ENCODE data around the gene ZC3H11A.
A peak's percentile ranks its signal among the peaks of the same experiment; 100 is the strongest.

Gene ZC3H11A

GRCh38 chr1:203765029-203765837 is 30.2 kb upstream of the ZC3H11A start, which contains the start of gene LAX1:
LAX1 (plus strand) TSS chr1:203765183; CDS start chr1:203765566, 383 bp downstream.
- peaks cover 7% of the 10 kb centered on the region for H3K4me1 ChIP-seq (ENCODE audit: control insufficient read depth, insufficient read depth, low read length)
- no peaks in the 10 kb centered on the region for H3K9me3 ChIP-seq (ENCODE audit: control insufficient read depth, low read length)
- no peak within 1 kb of the TSS for H3K9ac ChIP-seq (ENCODE audit: low read length)
- H3K36me3 ChIP-seq (ENCODE audit: control insufficient read depth, insufficient read depth, low read length) = no peaks in the 10 kb centered on the region
- H3K4me3 ChIP-seq (ENCODE audit: low read length) = no peak within 1 kb of the TSS
- no peaks in the 10 kb centered on the region for H3K27me3 ChIP-seq (ENCODE audit: control insufficient read depth, insufficient read depth, low read length)

- Histone ChIP-seq H3K9ac (ENCODE audit: low read length) (no peak overlapping the region), H3K36me3 (ENCODE audit: control insufficient read depth, insufficient read depth, low read length) (no peaks in the 10 kb centered on the region), H3K4me1 (ENCODE audit: control insufficient read depth, insufficient read depth, low read length) (peaks cover 7% of the 10 kb centered on the region), H3K9me3 (ENCODE audit: control insufficient read depth, low read length) (no peaks in the 10 kb centered on the region), H3K27me3 (ENCODE audit: control insufficient read depth, insufficient read depth, low read length) (no peaks in the 10 kb centered on the region), H3K4me3 (ENCODE audit: low read length) (no peak overlapping the region)
Observed at GRCh38 chr1:203768256-203768655, 27.2 kb upstream of the ZC3H11A start.

- Histone ChIP-seq H3K4me3 (ENCODE audit: low read length) (no peak overlapping the region), H3K4me1 (ENCODE audit: control insufficient read depth, insufficient read depth, low read length) (peaks cover 7% of the 10 kb centered on the region), H3K9ac (ENCODE audit: low read length) (peak overlapping the region; percentile 34), H3K36me3 (ENCODE audit: control insufficient read depth, insufficient read depth, low read length) (no peaks in the 10 kb centered on the region), H3K9me3 (ENCODE audit: control insufficient read depth, low read length) (no peaks in the 10 kb centered on the region), H3K27me3 (ENCODE audit: control insufficient read depth, insufficient read depth, low read length) (no peaks in the 10 kb centered on the region)
Observed at GRCh38 chr1:203769505-203770343, 25.7 kb upstream of the ZC3H11A start.

GRCh38 chr1:203771901-203772301 is 23.5 kb upstream of the ZC3H11A start:
- no peaks in the 10 kb centered on the region for H3K36me3 ChIP-seq (ENCODE audit: control insufficient read depth, insufficient read depth, low read length)
- H3K9me3 ChIP-seq (ENCODE audit: control insufficient read depth, low read length) = no peaks in the 10 kb centered on the region
- H3K9ac ChIP-seq (ENCODE audit: low read length) = no peak overlapping the region
- H3K4me1 ChIP-seq (ENCODE audit: control insufficient read depth, insufficient read depth, low read length) = peaks cover 7% of the 10 kb centered on the region
- no peak overlapping the region for H3K4me3 ChIP-seq (ENCODE audit: low read length)
- H3K27me3 ChIP-seq (ENCODE audit: control insufficient read depth, insufficient read depth, low read length) = no peaks in the 10 kb centered on the region

GRCh38 chr1:203772836-203773235 is 22.6 kb upstream of the ZC3H11A start:
- Histone ChIP-seq H3K9me3 (ENCODE audit: control insufficient read depth, low read length) (no peaks in the 10 kb centered on the region), H3K36me3 (ENCODE audit: control insufficient read depth, insufficient read depth, low read length) (no peaks in the 10 kb centered on the region), H3K27me3 (ENCODE audit: control insufficient read depth, insufficient read depth, low read length) (no peaks in the 10 kb centered on the region), H3K9ac (ENCODE audit: low read length) (no peak overlapping the region), H3K4me3 (ENCODE audit: low read length) (no peak overlapping the region), H3K4me1 (ENCODE audit: control insufficient read depth, insufficient read depth, low read length) (peaks cover 7% of the 10 kb centered on the region)

GRCh38 chr1:203776636-203777035 is 18.8 kb upstream of the ZC3H11A start:
- Histone ChIP-seq H3K9ac (ENCODE audit: low read length) (no peak overlapping the region), H3K27me3 (ENCODE audit: control insufficient read depth, insufficient read depth, low read length) (no peaks in the 10 kb centered on the region), H3K9me3 (ENCODE audit: control insufficient read depth, low read length) (no peaks in the 10 kb centered on the region), H3K4me3 (ENCODE audit: low read length) (no peak overlapping the region), H3K36me3 (ENCODE audit: control insufficient read depth, insufficient read depth, low read length) (no peaks in the 10 kb centered on the region), H3K4me1 (ENCODE audit: control insufficient read depth, insufficient read depth, low read length) (no peaks in the 10 kb centered on the region)

- Histone ChIP-seq H3K36me3 (ENCODE audit: control insufficient read depth, insufficient read depth, low read length) (no peaks in the 10 kb centered on the region), H3K4me1 (ENCODE audit: control insufficient read depth, insufficient read depth, low read length) (no peaks in the 10 kb centered on the region), H3K9ac (ENCODE audit: low read length) (no peak overlapping the region), H3K27me3 (ENCODE audit: control insufficient read depth, insufficient read depth, low read length) (no peaks in the 10 kb centered on the region), H3K4me3 (ENCODE audit: low read length) (no peak overlapping the region), H3K9me3 (ENCODE audit: control insufficient read depth, low read length) (no peaks in the 10 kb centered on the region)
Observed at GRCh38 chr1:203777596-203777995, 17.8 kb upstream of the ZC3H11A start.

- Histone ChIP-seq H3K9ac (ENCODE audit: low read length) (no peak overlapping the region), H3K4me1 (ENCODE audit: control insufficient read depth, insufficient read depth, low read length) (no peaks in the 10 kb centered on the region), H3K4me3 (ENCODE audit: low read length) (no peak overlapping the region), H3K27me3 (ENCODE audit: control insufficient read depth, insufficient read depth, low read length) (no peaks in the 10 kb centered on the region), H3K36me3 (ENCODE audit: control insufficient read depth, insufficient read depth, low read length) (no peaks in the 10 kb centered on the region), H3K9me3 (ENCODE audit: control insufficient read depth, low read length) (no peaks in the 10 kb centered on the region)
Observed at GRCh38 chr1:203778146-203778545, 17.3 kb upstream of the ZC3H11A start.

GRCh38 chr1:203778789-203779188 is 16.6 kb upstream of the ZC3H11A start:
- Histone ChIP-seq H3K27me3 (ENCODE audit: control insufficient read depth, insufficient read depth, low read length) (no peaks in the 10 kb centered on the region), H3K4me3 (ENCODE audit: low read length) (no peak overlapping the region), H3K9ac (ENCODE audit: low read length) (no peak overlapping the region), H3K36me3 (ENCODE audit: control insufficient read depth, insufficient read depth, low read length) (no peaks in the 10 kb centered on the region), H3K9me3 (ENCODE audit: control insufficient read depth, low read length) (no peaks in the 10 kb centered on the region), H3K4me1 (ENCODE audit: control insufficient read depth, insufficient read depth, low read length) (no peaks in the 10 kb centered on the region)

- Histone ChIP-seq H3K36me3 (ENCODE audit: control insufficient read depth, insufficient read depth, low read length) (no peaks in the 10 kb centered on the region), H3K4me3 (ENCODE audit: low read length) (no peak overlapping the region), H3K9ac (ENCODE audit: low read length) (no peak overlapping the region), H3K27me3 (ENCODE audit: control insufficient read depth, insufficient read depth, low read length) (no peaks in the 10 kb centered on the region), H3K9me3 (ENCODE audit: control insufficient read depth, low read length) (no peaks in the 10 kb centered on the region), H3K4me1 (ENCODE audit: control insufficient read depth, insufficient read depth, low read length) (no peaks in the 10 kb centered on the region)
Observed at GRCh38 chr1:203781962-203782361, 13.5 kb upstream of the ZC3H11A start.

- Histone ChIP-seq H3K4me3 (ENCODE audit: low read length) (no peak overlapping the region), H3K27me3 (ENCODE audit: control insufficient read depth, insufficient read depth, low read length) (no peaks in the 10 kb centered on the region), H3K9ac (ENCODE audit: low read length) (no peak overlapping the region), H3K9me3 (ENCODE audit: control insufficient read depth, low read length) (no peaks in the 10 kb centered on the region), H3K4me1 (ENCODE audit: control insufficient read depth, insufficient read depth, low read length) (no peaks in the 10 kb centered on the region), H3K36me3 (ENCODE audit: control insufficient read depth, insufficient read depth, low read length) (no peaks in the 10 kb centered on the region)
Observed at GRCh38 chr1:203789966-203790365, 5.5 kb upstream of the ZC3H11A start.

- Histone ChIP-seq H3K27me3 (ENCODE audit: control insufficient read depth, insufficient read depth, low read length) (no peaks in the 10 kb centered on the region), H3K9me3 (ENCODE audit: control insufficient read depth, low read length) (no peaks in the 10 kb centered on the region), H3K36me3 (ENCODE audit: control insufficient read depth, insufficient read depth, low read length) (no peaks in the 10 kb centered on the region), H3K9ac (ENCODE audit: low read length) (no peak overlapping the region), H3K4me3 (ENCODE audit: low read length) (no peak overlapping the region), H3K4me1 (ENCODE audit: control insufficient read depth, insufficient read depth, low read length) (no peaks in the 10 kb centered on the region)
Observed at GRCh38 chr1:203791498-203791897, 3.9 kb upstream of the ZC3H11A start.

Measured in mucosa of stomach (tissue), 1 donor.